H1 (cell line): ENCODE results near the gene CCDC81. TPM values are rescaled to one million over a fixed set of nuclear protein-coding genes. Genes with fewer than 3 reads are reported as not detected.

Source experiments
- CTCF ChIA-PET: fragments of 300-600 bp; sonication (Branson Sonifier 250); formaldehyde crosslinking; loops from one replicate; lab custom pipeline; 2021; ENCODE audit not compliant: partially characterized antibody; lab: Charles Lee
- POLR2A ChIA-PET: fragments of 300-600 bp; sonication (Branson Sonifier 250); formaldehyde crosslinking; loops from one replicate; lab custom pipeline; 2021; ENCODE audit warnings: inconsistent platforms; ENCODE audit not compliant: partially characterized antibody; lab: Charles Lee
- DNase-seq, 2 experiments: peaks; one replicate each; pipeline versions ENCODE4 v3.0.0 to v3.0.0-alpha.2; 2010 to 2022; ENCODE audit warnings: low spot score in 2 of 2, low read depth in 1 of 2, mixed read lengths in 1 of 2
- FAIRE-seq: peaks from 2 replicates; lab custom pipeline; 2011; peaks lifted over from hg19 to GRCh38; lab: Jason Lieb, UNC
- H2AFZ ChIP-seq: 2 replicates; pipeline ENCODE4 v1.8.1; 2012; ENCODE audit warnings: low read length, inconsistent platforms
- H2AK5ac ChIP-seq: 2 replicates; pipeline ENCODE4 v1.6.1; 2013; ENCODE audit warnings: low read depth, low read length
- H2BK120ac ChIP-seq: replicated peaks from 2 replicates; pipeline ENCODE3; 2013; ENCODE audit warnings: low read depth, low read length, inconsistent platforms
- H2BK12ac ChIP-seq: 2 replicates; pipeline ENCODE4 v1.6.1; 2013; ENCODE audit warnings: low read depth, low read length
- H2BK15ac ChIP-seq: 2 replicates; pipeline ENCODE4 v1.6.1; 2013; ENCODE audit warnings: low read length
- H2BK20ac ChIP-seq: 2 replicates; pipeline ENCODE4 v1.6.1; 2013; ENCODE audit warnings: low read length
- H2BK5ac ChIP-seq: 2 replicates; pipeline ENCODE4 v1.6.1; 2013; ENCODE audit warnings: low read depth, low read length
- H3K14ac ChIP-seq: 2 replicates; pipeline ENCODE4 v1.6.1; 2013; ENCODE audit warnings: inconsistent platforms; ENCODE audit not compliant: insufficient read length
- H3K18ac ChIP-seq: 2 replicates; pipeline ENCODE4 v1.6.1; 2013; ENCODE audit warnings: low read length; ENCODE audit errors: extremely low read depth
- H3K23ac ChIP-seq: 2 replicates; pipeline ENCODE4 v1.6.1; 2013; ENCODE audit warnings: inconsistent platforms; ENCODE audit not compliant: insufficient read length
- H3K23me2 ChIP-seq: 2 replicates; pipeline ENCODE4 v1.6.1; 2013; ENCODE audit warnings: low read depth, low read length
- H3K27ac ChIP-seq: 2 replicates; pipeline ENCODE4 v1.6.1; 2011; ENCODE audit warnings: low read depth, low read length, inconsistent platforms
- H3K27me3 ChIP-seq, 4 experiments: replicated peaks in 1 of 4; 1 replicate in 1 of 4; 2 replicates in 3 of 4; pipeline versions ENCODE4 v1.6.1 to v1.8.1; 2011 to 2013; ENCODE audit warnings: low read length in 3 of 4, mild to moderate bottlenecking in 3 of 4, inconsistent platforms in 2 of 4, mixed read lengths in 2 of 4, moderate library complexity in 1 of 4; ENCODE audit not compliant: control insufficient read depth in 3 of 4, insufficient read depth in 3 of 4; ENCODE audit errors: extremely low read depth in 1 of 4
- H3K36me3 ChIP-seq, 4 experiments: 2 replicates each; pipeline versions ENCODE4 v1.6.1 to v1.8.1; 2011 to 2013; ENCODE audit warnings: mild to moderate bottlenecking in 4 of 4, low read length in 3 of 4, moderate library complexity in 2 of 4, control low read depth in 1 of 4, inconsistent platforms in 1 of 4; ENCODE audit not compliant: insufficient read depth in 4 of 4, control insufficient read depth in 2 of 4
- H3K4ac ChIP-seq: replicated peaks from 2 replicates; pipeline ENCODE3; 2013; ENCODE audit warnings: low read length, low read depth, mixed read lengths, inconsistent platforms; ENCODE audit not compliant: insufficient read length
- H3K4me1 ChIP-seq, 4 experiments: replicated peaks in 1 of 4; 1 replicate in 1 of 4; 2 replicates in 3 of 4; pipeline versions ENCODE4 v1.6.1 to v1.8.1; 2011 to 2013; ENCODE audit warnings: low read length in 3 of 4, inconsistent platforms in 2 of 4, mixed read lengths in 1 of 4; ENCODE audit not compliant: insufficient read depth in 4 of 4, control insufficient read depth in 3 of 4
- H3K4me2 ChIP-seq, 2 experiments: 2 replicates each; pipeline versions ENCODE4 v1.6.1 to v1.8.1; 2011 to 2013; ENCODE audit warnings: low read depth in 2 of 2, low read length in 2 of 2, control low read depth in 1 of 2, inconsistent platforms in 1 of 2, mild to moderate bottlenecking in 1 of 2; ENCODE audit not compliant: insufficient read depth in 1 of 2
- H3K4me3 ChIP-seq, 4 experiments: fragments of 200-600, 300-600 bp in 1 of 4; sonication (generic), shearing (Covaris generic), sonication (Bioruptor Twin) in 1 of 4; 2 replicates each; pipeline versions ENCODE4 v1.5.1 to v1.8.1; 2011 to 2016; ENCODE audit warnings: low read length in 4 of 4, low read depth in 3 of 4, control low read depth in 2 of 4, inconsistent platforms in 2 of 4, mild to moderate bottlenecking in 2 of 4, mixed read lengths in 1 of 4, moderate library complexity in 1 of 4; ENCODE audit not compliant: insufficient read depth in 2 of 4; ENCODE audit errors: extremely low read depth in 1 of 4
- H3K56ac ChIP-seq: replicated peaks from 2 replicates; pipeline ENCODE3; 2013; ENCODE audit warnings: low read depth, mild to moderate bottlenecking, mixed read lengths, low read length, inconsistent platforms; ENCODE audit not compliant: insufficient read length
- H3K79me1 ChIP-seq: 2 replicates; pipeline ENCODE4 v1.6.1; 2013; ENCODE audit warnings: low read depth, low read length, control low read depth
- H3K79me2 ChIP-seq, 2 experiments: 2 replicates each; pipeline versions ENCODE4 v1.6.1 to v1.8.1; 2012 to 2013; ENCODE audit warnings: low read length in 2 of 2, mild to moderate bottlenecking in 2 of 2, inconsistent platforms in 1 of 2; ENCODE audit not compliant: insufficient read depth in 2 of 2, control insufficient read depth in 1 of 2
- H3K9ac ChIP-seq, 4 experiments: replicated peaks in 1 of 4; 1 replicate in 1 of 4; 2 replicates in 3 of 4; pipeline versions ENCODE4 v1.6.1 to v1.8.1; 2011 to 2013; ENCODE audit warnings: low read depth in 3 of 4, low read length in 3 of 4, control low read depth in 2 of 4, mild to moderate bottlenecking in 2 of 4, moderate library complexity in 2 of 4, inconsistent platforms in 1 of 4; ENCODE audit errors: extremely low read depth in 1 of 4
- H3K9me3 ChIP-seq, 2 experiments: 2 replicates each; pipeline versions ENCODE4 v1.6.1 to v1.8.1; 2012 to 2013; ENCODE audit warnings: mild to moderate bottlenecking in 2 of 2, moderate library complexity in 2 of 2, control low read depth in 1 of 2, inconsistent platforms in 1 of 2, low read depth in 1 of 2, low read length in 1 of 2, mixed read lengths in 1 of 2; ENCODE audit not compliant: insufficient read depth in 2 of 2
- H4K20me1 ChIP-seq, 2 experiments: replicated peaks in 1 of 2; 2 replicates each; pipeline versions ENCODE3 to v1.8.1; 2011 to 2013; ENCODE audit warnings: inconsistent platforms in 2 of 2, low read length in 2 of 2, mild to moderate bottlenecking in 1 of 2; ENCODE audit not compliant: insufficient read depth in 2 of 2, control insufficient read depth in 1 of 2
- H4K5ac ChIP-seq: 2 replicates; pipeline ENCODE4 v1.6.1; 2013; ENCODE audit warnings: low read length, low read depth, mixed read lengths, inconsistent platforms; ENCODE audit not compliant: insufficient read length
- H4K8ac ChIP-seq: 2 replicates; pipeline ENCODE4 v1.8.0; 2013; ENCODE audit warnings: mild to moderate bottlenecking, moderate library complexity, low read length, inconsistent platforms; ENCODE audit not compliant: insufficient read depth; ENCODE audit errors: extremely low read depth
- H4K91ac ChIP-seq: replicated peaks from 2 replicates; pipeline ENCODE3; 2013; ENCODE audit warnings: low read length, mixed read lengths, inconsistent platforms; ENCODE audit not compliant: insufficient read length
- ATF2 ChIP-seq: IDR thresholded peaks from 2 replicates; pipeline ENCODE4 v1.6.1; 2012; ENCODE audit warnings: low read length, inconsistent platforms
- KDM4A ChIP-seq: IDR thresholded peaks from one replicate; pipeline ENCODE4 v1.7.1; 2012; ENCODE audit warnings: low read depth, mild to moderate bottlenecking, moderate library complexity, low read length, inconsistent platforms; ENCODE audit not compliant: severe bottlenecking
- MAX ChIP-seq: IDR thresholded peaks from 2 replicates; pipeline ENCODE4 v1.6.1; 2012; ENCODE audit warnings: inconsistent platforms
- NANOG ChIP-seq: IDR thresholded peaks from 2 replicates; pipeline ENCODE4 v1.6.1; 2011; ENCODE audit warnings: low read length, low read depth, mild to moderate bottlenecking, inconsistent platforms; ENCODE audit not compliant: insufficient read depth, poor library complexity, severe bottlenecking
- NRF1 ChIP-seq: IDR thresholded peaks from 2 replicates; pipeline ENCODE4 v1.6.1; 2011; ENCODE audit warnings: mild to moderate bottlenecking, low read depth, low read length, improper control_type of control experiment
- RXRA ChIP-seq: IDR thresholded peaks from 2 replicates; pipeline ENCODE4 v1.6.1; 2011; ENCODE audit warnings: low read depth, mild to moderate bottlenecking, low read length, moderate library complexity; ENCODE audit not compliant: insufficient read depth
- SIN3A ChIP-seq, 2 experiments: IDR thresholded peaks in 1 of 2; conservative IDR thresholded peaks in 1 of 2; 2 replicates each; pipeline ENCODE4 v1.6.1; 2011 to 2012; ENCODE audit warnings: low read length in 2 of 2, improper control_type of control experiment in 1 of 2, low read depth in 1 of 2, mild to moderate bottlenecking in 1 of 2
- SIX5 ChIP-seq: IDR thresholded peaks from 2 replicates; pipeline ENCODE4 v1.6.1; 2011; ENCODE audit warnings: mild to moderate bottlenecking, low read depth, low read length
- SP1 ChIP-seq: IDR thresholded peaks from 2 replicates; pipeline ENCODE4 v1.6.1; 2011; ENCODE audit warnings: low read depth, low read length
- SP2 ChIP-seq: IDR thresholded peaks from 2 replicates; pipeline ENCODE4 v1.6.1; 2012; ENCODE audit warnings: mild to moderate bottlenecking, low read length, inconsistent platforms
- SP4 ChIP-seq: IDR thresholded peaks from 2 replicates; pipeline ENCODE4 v1.6.1; 2012; ENCODE audit warnings: low read length, inconsistent platforms
- TAF1 ChIP-seq: IDR thresholded peaks from 2 replicates; pipeline ENCODE4 v1.6.1; 2011; ENCODE audit warnings: mild to moderate bottlenecking, low read depth, low read length
- WGBS, 2 experiments: shearing (Covaris generic) in 1 of 2; methylation state at CpG; one replicate each; pipeline versions ENCODE4 v1.1.6 to v1.1.7; 2013 to 2015; ENCODE audit warnings: low lambda C conversion rate in 2 of 2, mixed read lengths in 2 of 2, inconsistent platforms in 1 of 2, low coverage in 1 of 2, missing lambda C conversion rate in 1 of 2; ENCODE audit not compliant: insufficient replicate concordance in 2 of 2, insufficient coverage in 1 of 2, insufficient read length in 1 of 2; ENCODE audit errors: extremely low coverage in 1 of 2, missing lambda C conversion rate in 1 of 2; 5-methylcytosine and 5-hydroxymethylcytosine counted together
- polyA plus RNA-seq, 7 experiments: library from polyadenylated mRNA; depleted of rRNA in 3 of 7; stranded (reverse) in 5 of 7; unstranded in 2 of 7; fragments of >200 nt in 5 of 7; fragments of 200-250 nt in 2 of 7; gene quantifications; 1 replicate in 5 of 7; 2 replicates in 1 of 7; 4 replicates in 1 of 7; pipeline versions ENCODE4 v1.2.1 to v1.2.3, GENCODE V29; 2011 to 2013; ENCODE audit warnings: missing spikeins in 2 of 7, mixed read lengths in 2 of 7
- total RNA-seq: library from RNA; stranded (reverse); fragmentation: NEBNext Ultra II Directional; extraction: Animal tissue kit (Norgen Biotek cat#: 25700); gene quantifications from 2 replicates; pipeline ENCODE4 v1.2.1, GENCODE V29; 2021

CCDC81 gene
- total and polyA plus RNA-seq, 2 of the 8 experiments (the other 6 are each of a cell fraction or from before 2014, with no cell fraction given), result 0.30 to 0.58 TPM

- Histone ChIP-seq H3K9me3 (no peaks in the 10 kb centered on the region), H3K36me3 (no peaks in the 10 kb centered on the region), H2AFZ (no peak overlapping the region), H2BK5ac (no peak overlapping the region), H3K4me2 (no peak overlapping the region), H3K23ac (no peak overlapping the region), H3K4me3 (no peak overlapping the region), H3K79me1 (no peaks in the 10 kb centered on the region), H3K9ac (no peak overlapping the region), H2BK20ac (no peak overlapping the region), H3K27me3 (no peaks in the 10 kb centered on the region), H4K91ac (no peak overlapping the region), H4K5ac (no peak overlapping the region), H3K4me1 (no peaks in the 10 kb centered on the region), H3K79me2 (no peaks in the 10 kb centered on the region), H2BK120ac (no peak overlapping the region), H3K23me2 (no peaks in the 10 kb centered on the region), H3K56ac (no peak overlapping the region), H3K27ac (no peak overlapping the region), H3K4ac (no peak overlapping the region), H2BK15ac (no peak overlapping the region), H2AK5ac (no peak overlapping the region), H4K8ac (no peak overlapping the region), H2BK12ac (no peak overlapping the region), H4K20me1 (no peaks in the 10 kb centered on the region), H3K14ac (no peak overlapping the region), H3K18ac (no peak overlapping the region)
- no peak for DNase-seq
- 81% methylated on average over 1 of the region's 1 CpG; no CpG with 5 or more reads in 1 of the 2 experiments for WGBS, 2 experiments
- FAIRE-seq, result no peak
- ChIA-PET CTCF (interaction anchor here (1.2 kb wide), 1 partner anchor 15 kb away, joined by 4 read pairs; no protein-coding TSS in a partner anchor), POLR2A (no interaction called here)
- TF ChIP-seq TAF1 (no peak), SP4 (no peak), MAX (no peak), NANOG (no peak), SIN3A (conservative IDR thresholded peaks at IDR 0.05 in 1 of 2, IDR thresholded peaks at IDR 0.05 in 1 of 2; ENCODE audit: low read depth in 1 of 2, low read length in 2 of 2) (no peak), ATF2 (no peak), KDM4A (no peak), SIX5 (no peak), SP2 (no peak), SP1 (no peak), RXRA (no peak), NRF1 (no peak)
Observed at GRCh38 chr11:86403458-86403857, 28.8 kb downstream of the CCDC81 start.
